Activated CD4-positive, alpha-beta T cell treated with anti-CD3 and anti-CD28 coated beads, Interleukin-2, amount 50 U/mL, for 16 hours (primary cell): ENCODE data around the gene PDE6C.

ENCODE experiments used
- DNase-seq: peaks from one replicate; pipeline ENCODE4 v3.0.0-alpha.2; 2020

The PDE6C gene

DNA sequence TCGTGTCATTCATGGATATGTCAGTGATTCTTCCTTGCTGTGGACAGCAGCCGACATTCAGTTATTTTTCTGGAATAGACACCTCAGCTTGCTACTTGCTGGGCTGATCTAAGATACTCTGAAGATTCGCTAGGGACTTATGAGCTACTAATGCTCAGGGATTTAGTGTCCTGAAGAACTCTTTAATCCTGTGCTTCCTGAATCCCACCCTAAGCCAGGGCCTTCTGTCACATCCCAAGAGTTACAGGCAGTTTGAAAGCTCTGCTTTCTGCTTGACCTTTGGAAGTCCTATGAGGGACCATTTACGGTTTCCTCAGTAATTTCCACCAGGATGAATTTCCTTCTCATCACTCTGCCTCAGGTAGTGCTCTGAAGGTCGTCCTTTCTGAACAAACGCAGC is at the start of gene PDE6C:
TSS of gene PDE6C (plus strand) at position 227 of the 400 bp plus-strand sequence. CDS start 189 bp downstream, outside the sequence.
- DNase-seq, result no peak

DNA sequence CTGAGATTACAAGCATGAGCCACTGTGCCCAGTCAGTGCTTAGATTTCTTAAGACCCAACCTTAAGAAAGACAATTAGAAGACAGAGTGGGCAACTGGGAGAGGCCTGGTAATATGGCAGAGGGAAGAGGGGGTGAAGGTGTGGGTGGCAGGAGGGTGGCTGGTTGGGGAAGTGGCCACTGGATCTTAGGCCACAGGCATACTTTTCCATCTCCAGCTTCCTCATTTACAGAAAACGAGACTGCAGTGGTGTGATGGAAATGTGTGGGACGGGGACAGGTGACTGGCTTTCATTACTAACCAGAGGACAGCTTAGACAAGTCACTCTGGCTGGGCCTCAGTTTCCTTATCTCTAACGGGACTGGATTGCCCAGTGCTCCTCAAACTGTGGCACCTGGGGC is 46.9 kb upstream of the PDE6C start:
- DNase-seq, result no peak

GRCh38 chr10:93566435-93567276 is 45.7 kb upstream of the PDE6C start, which contains the start of gene FFAR4:
FFAR4 (plus strand) TSS chr10:93566665; CDS start chr10:93566721, 56 bp downstream.
- DNase-seq, result no peak

GRCh38 chr10:93567277-93568104 is 44.8 kb upstream of the PDE6C start:
- DNase-seq, result no peak

GRCh38 chr10:93568105-93568390 is 44.3 kb upstream of the PDE6C start:
- DNase-seq, result no peak

GRCh38 chr10:93570383-93570782 is 42.0 kb upstream of the PDE6C start:
- no peak for DNase-seq

DNA sequence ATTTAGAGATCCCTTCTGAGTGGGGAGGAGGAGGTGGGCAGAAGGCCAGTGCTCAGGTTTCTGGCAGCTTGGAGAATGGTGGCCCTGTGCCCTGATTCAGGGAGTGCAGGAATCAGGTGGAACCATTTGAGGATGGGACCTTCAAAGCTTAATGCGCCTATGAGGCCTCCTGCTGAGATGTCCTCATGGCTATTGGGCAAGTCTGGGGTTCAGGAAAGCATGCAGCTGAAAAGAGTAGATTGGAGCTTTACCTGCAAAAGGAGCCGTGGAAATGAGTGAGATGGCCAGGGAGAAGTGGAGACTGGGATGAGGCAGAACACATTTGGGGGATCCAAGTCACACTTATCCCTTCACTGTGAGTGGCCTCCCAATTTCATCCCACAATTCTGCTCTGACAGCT is 39.7 kb upstream of the PDE6C start:
- no peak for DNase-seq

GRCh38 chr10:93573051-93573909 is 39.1 kb upstream of the PDE6C start:
- DNase-seq, result no peak

DNA sequence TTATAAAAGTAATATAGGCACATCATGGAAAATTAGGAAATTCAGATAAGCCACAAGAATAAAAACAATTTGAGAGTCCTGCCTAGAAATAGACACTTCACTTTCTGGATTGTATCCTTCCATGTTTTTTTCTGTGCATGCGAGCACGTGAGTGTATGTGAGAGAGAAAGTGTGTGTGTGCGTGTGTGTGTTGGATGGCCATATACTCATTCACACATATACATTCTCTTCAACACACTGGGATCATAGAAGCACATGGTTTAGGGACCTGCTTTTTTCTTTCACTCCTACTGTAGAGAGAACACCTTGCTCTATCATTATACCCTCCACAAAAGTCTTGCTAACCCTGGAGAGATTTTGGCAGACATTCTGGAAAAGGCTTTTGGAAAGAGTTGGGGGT is 38.4 kb upstream of the PDE6C start:
- DNase-seq, result no peak

DNA sequence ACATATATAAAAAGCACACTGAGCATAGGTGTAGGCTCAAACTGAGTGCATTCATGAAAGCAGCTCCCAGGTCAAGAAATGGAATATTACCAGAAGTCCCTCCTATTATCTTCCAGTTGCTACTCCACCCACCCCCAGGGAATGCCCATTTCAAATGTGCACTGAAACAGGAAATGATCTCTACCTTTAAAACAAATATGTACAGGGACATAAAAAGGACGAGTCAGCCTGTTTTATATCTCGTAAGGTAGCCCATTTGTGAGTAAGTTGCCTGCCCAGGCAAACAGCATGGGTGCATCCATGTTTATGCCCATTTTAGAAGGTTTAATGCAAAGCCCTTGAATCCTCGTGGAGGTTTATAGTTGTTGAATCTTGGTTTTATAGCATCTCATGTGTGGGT is 35.4 kb upstream of the PDE6C start:
- DNase-seq, result no peak

- no peak for DNase-seq
These were observed 34.8 kb upstream of the PDE6C start for GRCh38 chr10:93577565-93577964.

DNA sequence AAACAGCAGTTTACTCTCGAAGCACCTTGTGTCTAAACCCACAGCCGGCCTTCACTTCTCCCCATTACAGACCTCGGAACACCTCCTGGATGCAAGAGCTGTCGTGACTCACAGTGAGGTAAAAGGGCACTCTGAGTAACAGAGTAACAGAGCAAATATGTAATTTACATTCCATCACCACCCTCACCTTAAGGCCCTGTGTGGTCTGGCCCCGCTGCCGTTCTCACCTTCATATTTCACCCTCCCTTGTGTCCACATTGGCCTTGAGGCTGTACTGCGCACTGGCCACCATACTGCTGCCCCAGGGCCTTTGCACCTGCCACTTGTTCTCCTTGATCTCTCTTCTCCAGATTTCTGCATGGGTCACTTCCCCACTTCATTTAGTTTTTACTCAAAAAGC is 33.2 kb upstream of the PDE6C start:
- no peak for DNase-seq

GRCh38 chr10:93579985-93580711 is 32.2 kb upstream of the PDE6C start:
- no peak for DNase-seq

GRCh38 chr10:93580828-93581227 is 31.5 kb upstream of the PDE6C start:
- no peak for DNase-seq

GRCh38 chr10:93584445-93584844 is 27.9 kb upstream of the PDE6C start:
- no peak for DNase-seq

- no peak for DNase-seq
These were observed 22.4 kb upstream of the PDE6C start for GRCh38 chr10:93589648-93590562.

DNA sequence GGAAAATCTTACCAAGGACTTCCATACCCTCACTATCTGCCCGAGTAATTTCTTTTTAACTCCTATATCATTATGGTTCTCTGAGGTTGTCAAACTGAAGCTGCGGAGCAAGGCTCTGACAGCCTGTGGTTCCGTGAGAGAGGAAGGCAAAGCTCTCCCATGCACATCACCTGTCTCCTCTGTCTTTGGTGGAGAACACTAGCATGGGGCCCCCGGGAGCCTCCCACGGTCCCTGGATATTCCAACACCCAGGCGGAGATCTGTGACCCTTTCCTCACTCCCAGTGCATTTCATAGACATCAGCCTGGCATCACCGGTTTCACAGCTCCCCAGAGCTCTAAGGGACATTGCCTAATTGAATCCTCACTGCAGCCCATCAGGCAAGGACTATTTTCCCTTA is 21.7 kb upstream of the PDE6C start:
- DNase-seq, result no peak

DNA sequence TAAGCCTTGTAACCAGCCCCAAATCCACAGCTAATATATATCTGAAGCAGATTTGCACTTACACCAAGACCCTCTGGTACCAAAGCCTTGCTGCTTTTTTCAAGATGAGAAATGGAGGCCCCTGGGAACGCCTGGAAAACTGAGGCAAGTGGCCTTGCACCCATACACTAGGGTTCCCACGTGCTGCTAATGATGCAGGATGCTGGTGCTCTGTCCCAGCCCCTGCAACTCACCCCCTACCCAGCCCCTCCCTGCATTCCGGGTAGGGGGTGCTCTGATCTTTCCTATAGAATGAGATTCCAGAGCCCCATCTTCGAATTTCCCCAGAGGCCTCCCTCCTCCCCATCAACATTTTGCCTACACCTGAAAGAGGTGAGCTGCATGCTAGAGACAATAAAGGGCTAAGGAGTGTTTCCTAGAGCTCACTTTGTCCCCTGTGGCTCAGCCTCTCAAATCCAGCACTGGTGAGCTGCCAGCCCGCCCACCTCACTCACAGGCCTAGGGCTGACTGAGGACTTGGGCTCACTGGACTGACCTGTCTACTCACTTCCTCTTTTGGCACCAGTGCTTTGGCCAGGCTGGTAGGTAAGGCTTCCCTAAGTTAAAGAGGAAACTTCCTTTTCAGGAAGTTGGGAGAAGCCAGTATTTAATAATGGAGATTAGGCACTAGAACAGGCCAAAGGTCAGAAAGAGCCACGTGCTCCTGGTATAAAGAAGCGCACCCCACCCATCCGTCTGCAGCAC is 21.1 kb upstream of the PDE6C start:
- no peak for DNase-seq

- no peak for DNase-seq
These were observed 19.1 kb upstream of the PDE6C start for GRCh38 chr10:93593254-93593653.

DNA sequence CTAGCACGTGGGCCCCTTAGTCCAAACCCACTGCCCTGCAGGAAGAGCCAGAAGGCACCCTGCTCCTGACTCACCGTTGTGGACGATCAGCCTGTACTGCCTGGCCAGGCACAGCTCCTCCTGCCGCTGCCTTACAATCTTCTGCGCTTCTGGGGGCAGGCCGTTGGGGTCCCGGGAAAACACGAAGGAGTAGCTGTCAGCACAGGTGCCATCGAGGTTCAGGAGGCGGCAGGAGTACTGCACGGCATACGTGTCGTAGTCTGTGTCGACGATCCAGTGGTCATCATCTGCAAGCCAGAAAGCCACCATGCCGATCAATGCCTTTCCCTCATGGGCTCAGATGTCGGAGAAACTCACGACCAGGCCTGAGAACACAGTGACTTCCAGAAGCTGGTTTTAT is 18.6 kb upstream of the PDE6C start:
- no peak for DNase-seq

GRCh38 chr10:93594518-93594917 is 17.8 kb upstream of the PDE6C start:
- DNase-seq, result no peak
